SKM-1 (cell line): ENCODE results near the gene HOMEZ.
"Not testable (repeated sequence)": the region's sequence is repeated elsewhere in the genome, so short reads cannot be mapped to it uniquely, and the experiment has no call there.

Source experiments
- DNase-seq: peaks from one replicate; lab custom pipeline; 2025; ENCODE audit not compliant: unreplicated experiment; lab: John Stamatoyannopoulos, UW

Gene HOMEZ

GRCh38 chr14:23284654-23285529, 1.0 kb downstream of the HOMEZ start:
- no peak for DNase-seq

GRCh38 chr14:23281247-23281646, 4.7 kb downstream of the HOMEZ start:
- no peak for DNase-seq

- DNase-seq = not testable (repeated sequence)
Measured at GRCh38 chr14:23277928-23278327, 8.0 kb downstream of the HOMEZ start.

- no peak for DNase-seq
Measured at GRCh38 chr14:23277189-23277588, 8.7 kb downstream of the HOMEZ start.

GRCh38 chr14:23275412-23275811, 10.5 kb downstream of the HOMEZ start:
- DNase-seq = no peak

- DNase-seq = no peak
Measured at GRCh38 chr14:23269193-23269592, 16.7 kb downstream of the HOMEZ start.

GRCh38 chr14:23260849-23261248, 25.1 kb downstream of the HOMEZ start:
- not testable (repeated sequence) for DNase-seq

- no peak for DNase-seq
Measured at GRCh38 chr14:23259426-23259825, 26.5 kb downstream of the HOMEZ start.

GRCh38 chr14:23258256-23258655, 27.7 kb downstream of the HOMEZ start:
- DNase-seq = no peak

GRCh38 chr14:23252420-23253333, 33.3 kb downstream of the HOMEZ start:
- no peak for DNase-seq

- DNase-seq = no peak
Measured at GRCh38 chr14:23252006-23252405, 33.9 kb downstream of the HOMEZ start.

- DNase-seq = no peak
Measured at GRCh38 chr14:23249824-23250223, 36.1 kb downstream of the HOMEZ start.

GRCh38 chr14:23248601-23249000, 37.3 kb downstream of the HOMEZ start:
- no peak for DNase-seq

GRCh38 chr14:23245282-23245681, 40.6 kb downstream of the HOMEZ start:
- no peak for DNase-seq

GRCh38 chr14:23243066-23243465, 42.9 kb downstream of the HOMEZ start:
- DNase-seq = no peak

- DNase-seq = no peak
Measured at GRCh38 chr14:23242076-23242475, 43.9 kb downstream of the HOMEZ start.

- DNase-seq = not testable (repeated sequence)
Measured at GRCh38 chr14:23241061-23241715, 44.7 kb downstream of the HOMEZ start.

GRCh38 chr14:23240661-23241060, 45.3 kb downstream of the HOMEZ start:
- DNase-seq = no peak

GRCh38 chr14:23237772-23238594, 47.9 kb downstream of the HOMEZ start, which contains the start of gene RNF212B:
RNF212B (plus strand) TSS chr14:23237936; CDS start chr14:23240346, 2,410 bp downstream.
- peak; percentile 23 for DNase-seq

- DNase-seq = not testable (repeated sequence)
Measured at GRCh38 chr14:23232241-23232808, 53.6 kb downstream of the HOMEZ start.
